ENCODE measurements around the gene ASCC2. TPM values are rescaled to one million over a fixed set of nuclear protein-coding genes. Genes with fewer than 3 reads are reported as not detected.
A peak's percentile ranks its signal among the peaks of the same experiment; 100 is the strongest.

ASCC2 gene, protein sequence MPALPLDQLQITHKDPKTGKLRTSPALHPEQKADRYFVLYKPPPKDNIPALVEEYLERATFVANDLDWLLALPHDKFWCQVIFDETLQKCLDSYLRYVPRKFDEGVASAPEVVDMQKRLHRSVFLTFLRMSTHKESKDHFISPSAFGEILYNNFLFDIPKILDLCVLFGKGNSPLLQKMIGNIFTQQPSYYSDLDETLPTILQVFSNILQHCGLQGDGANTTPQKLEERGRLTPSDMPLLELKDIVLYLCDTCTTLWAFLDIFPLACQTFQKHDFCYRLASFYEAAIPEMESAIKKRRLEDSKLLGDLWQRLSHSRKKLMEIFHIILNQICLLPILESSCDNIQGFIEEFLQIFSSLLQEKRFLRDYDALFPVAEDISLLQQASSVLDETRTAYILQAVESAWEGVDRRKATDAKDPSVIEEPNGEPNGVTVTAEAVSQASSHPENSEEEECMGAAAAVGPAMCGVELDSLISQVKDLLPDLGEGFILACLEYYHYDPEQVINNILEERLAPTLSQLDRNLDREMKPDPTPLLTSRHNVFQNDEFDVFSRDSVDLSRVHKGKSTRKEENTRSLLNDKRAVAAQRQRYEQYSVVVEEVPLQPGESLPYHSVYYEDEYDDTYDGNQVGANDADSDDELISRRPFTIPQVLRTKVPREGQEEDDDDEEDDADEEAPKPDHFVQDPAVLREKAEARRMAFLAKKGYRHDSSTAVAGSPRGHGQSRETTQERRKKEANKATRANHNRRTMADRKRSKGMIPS
- 115 TPM for polyA plus RNA-seq (2012; ENCODE audit: insufficient read length, low read depth)

GRCh38 chr22:29837741-29838598 lies at the start of gene ASCC2:
TSS of gene ASCC2 (minus strand) at chr22:29838274. CDS start at chr22:29832325, 5,949 bp downstream.
- TF ChIP-seq TAF1 (IDR thresholded peaks at IDR 0.05; ENCODE audit: borderline replicate concordance, insufficient read depth, low read length), result peak; percentile 63; the same call in 1 of the 2 replicates
- peak; percentile 52 for TF ChIP-seq POLR2AphosphoS5 (IDR thresholded peaks at IDR 0.05; ENCODE audit: low read depth, low read length)
- TF ChIP-seq SIN3A (IDR thresholded peaks at IDR 0.05; ENCODE audit: borderline replicate concordance, insufficient read depth, low read length), result no peak
- TF ChIP-seq FOXP2 (optimal IDR thresholded peaks at IDR 0.05; ENCODE audit: borderline replicate concordance, extremely low read depth, extremely low read length, insufficient read depth), result peak; percentile 9

GRCh38 chr22:29887358-29887757 lies 49.3 kb upstream of the ASCC2 start:
- no peak for TF ChIP-seq TAF1 (IDR thresholded peaks at IDR 0.05; ENCODE audit: borderline replicate concordance, insufficient read depth, low read length)
- TF ChIP-seq POLR2AphosphoS5 (IDR thresholded peaks at IDR 0.05; ENCODE audit: low read depth, low read length), result no peak
- no peak for TF ChIP-seq REST (IDR thresholded peaks at IDR 0.05; ENCODE audit: insufficient read depth in 1 of 2, low read depth in 2 of 2, low read length in 2 of 2)
- TF ChIP-seq SIN3A (IDR thresholded peaks at IDR 0.05; ENCODE audit: borderline replicate concordance, insufficient read depth, low read length), result no peak
- TF ChIP-seq FOXP2 (optimal IDR thresholded peaks at IDR 0.05; ENCODE audit: borderline replicate concordance, extremely low read depth, extremely low read length, insufficient read depth), result no peak

DNA sequence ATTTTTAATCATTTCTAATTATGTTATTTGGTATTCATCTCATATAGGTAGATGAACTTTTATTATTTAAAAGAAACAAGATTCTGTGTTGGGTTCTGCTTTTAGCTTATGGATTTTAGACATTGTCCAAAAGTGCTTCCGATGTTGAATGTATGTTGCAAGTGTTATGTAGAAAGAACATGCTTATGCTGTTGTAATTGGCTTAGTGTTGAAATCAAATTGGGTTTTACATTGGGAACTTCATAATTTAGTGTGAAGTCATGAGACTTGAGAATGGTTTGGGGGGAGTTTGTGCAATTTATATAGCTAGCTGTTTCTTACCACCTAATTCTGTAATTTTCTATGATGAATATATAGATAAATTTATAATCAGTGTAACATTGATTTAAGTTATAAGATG lies 48.5 kb upstream of the ASCC2 start:
- TF ChIP-seq TAF1 (IDR thresholded peaks at IDR 0.05; ENCODE audit: borderline replicate concordance, insufficient read depth, low read length), result no peak
- TF ChIP-seq FOXP2 (optimal IDR thresholded peaks at IDR 0.05; ENCODE audit: borderline replicate concordance, extremely low read depth, extremely low read length, insufficient read depth), result no peak
- no peak for TF ChIP-seq SIN3A (IDR thresholded peaks at IDR 0.05; ENCODE audit: borderline replicate concordance, insufficient read depth, low read length)
- no peak for TF ChIP-seq POLR2AphosphoS5 (IDR thresholded peaks at IDR 0.05; ENCODE audit: low read depth, low read length)
- no peak for TF ChIP-seq REST (IDR thresholded peaks at IDR 0.05; ENCODE audit: insufficient read depth in 1 of 2, low read depth in 2 of 2, low read length in 2 of 2)

DNA sequence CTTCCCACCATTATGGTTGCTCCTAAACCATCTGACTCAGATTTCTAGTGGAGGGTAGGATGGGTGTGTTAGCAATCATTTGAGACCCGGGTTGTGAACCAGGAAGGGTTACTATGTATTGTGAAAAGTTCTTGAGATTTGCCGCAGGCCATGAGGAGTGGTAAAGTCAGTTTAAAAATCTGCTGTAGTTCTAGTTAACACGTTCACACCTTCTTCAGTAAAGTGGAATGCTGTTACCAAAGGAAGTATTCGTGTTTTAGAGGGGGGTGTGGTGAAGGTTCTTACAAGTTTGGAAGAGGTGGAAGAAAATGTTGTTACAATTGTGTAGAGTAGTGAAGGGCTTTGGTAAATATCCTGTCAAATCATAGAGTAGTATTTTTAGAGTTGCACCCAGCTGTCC lies 47.5 kb upstream of the ASCC2 start:
- TF ChIP-seq POLR2AphosphoS5 (IDR thresholded peaks at IDR 0.05; ENCODE audit: low read depth, low read length) (no peak), TAF1 (IDR thresholded peaks at IDR 0.05; ENCODE audit: borderline replicate concordance, insufficient read depth, low read length) (no peak), FOXP2 (optimal IDR thresholded peaks at IDR 0.05; ENCODE audit: borderline replicate concordance, extremely low read depth, extremely low read length, insufficient read depth) (no peak), REST (IDR thresholded peaks at IDR 0.05; ENCODE audit: insufficient read depth in 1 of 2, low read depth in 2 of 2, low read length in 2 of 2) (no peak), SIN3A (IDR thresholded peaks at IDR 0.05; ENCODE audit: borderline replicate concordance, insufficient read depth, low read length) (no peak)

GRCh38 chr22:29883775-29884097 lies 45.7 kb upstream of the ASCC2 start:
- TF ChIP-seq FOXP2 (optimal IDR thresholded peaks at IDR 0.05; ENCODE audit: borderline replicate concordance, extremely low read depth, extremely low read length, insufficient read depth) (no peak), TAF1 (IDR thresholded peaks at IDR 0.05; ENCODE audit: borderline replicate concordance, insufficient read depth, low read length) (no peak), REST (IDR thresholded peaks at IDR 0.05; ENCODE audit: insufficient read depth in 1 of 2, low read depth in 2 of 2, low read length in 2 of 2) (no peak), POLR2AphosphoS5 (IDR thresholded peaks at IDR 0.05; ENCODE audit: low read depth, low read length) (no peak)

Data from PFSK-1 (cell line).